ENCODE data around the gene EPO.
A peak's percentile ranks its signal among the peaks of the same experiment; 100 is the strongest.
"Not testable (repeated sequence)": the region's sequence is repeated elsewhere in the genome, so short reads cannot be mapped to it uniquely, and the experiment has no call there.

The EPO gene

DNA sequence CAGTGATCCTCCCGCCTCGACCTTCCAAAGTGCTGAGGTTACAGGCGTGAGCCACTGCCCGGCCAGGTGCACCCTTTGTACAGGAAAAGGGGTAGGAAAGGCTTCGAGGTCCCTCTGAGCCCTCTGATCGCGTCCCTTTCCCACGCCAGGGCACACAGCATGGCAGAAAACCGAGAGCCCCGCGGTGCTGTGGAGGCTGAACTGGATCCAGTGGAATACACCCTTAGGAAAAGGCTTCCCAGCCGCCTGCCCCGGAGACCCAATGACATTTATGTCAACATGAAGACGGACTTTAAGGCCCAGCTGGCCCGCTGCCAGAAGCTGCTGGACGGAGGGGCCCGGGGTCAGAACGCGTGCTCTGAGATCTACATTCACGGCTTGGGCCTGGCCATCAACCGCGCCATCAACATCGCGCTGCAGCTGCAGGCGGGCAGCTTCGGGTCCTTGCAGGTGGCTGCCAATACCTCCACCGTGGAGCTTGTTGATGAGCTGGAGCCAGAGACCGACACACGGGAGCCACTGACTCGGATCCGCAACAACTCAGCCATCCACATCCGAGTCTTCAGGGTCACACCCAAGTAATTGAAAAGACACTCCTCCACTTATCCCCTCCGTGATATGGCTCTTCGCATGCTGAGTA is 13.5 kb upstream of the EPO start:
- DNase-seq (ENCODE audit: low read depth, low spot score) = no peak
- TF ChIP-seq EZH2 (IDR thresholded peaks at IDR 0.05) (no peak), POLR2AphosphoS5 (IDR thresholded peaks at IDR 0.05; ENCODE audit: borderline replicate concordance, low read depth, low read length) (no peak), FOXP2 (optimal IDR thresholded peaks at IDR 0.05; ENCODE audit: control extremely low read depth, extremely low read length, insufficient read depth) (no peak)
- Histone ChIP-seq H3K9me3 (ENCODE audit: low read depth, low read length) (no peaks in the 10 kb centered on the region), H3K9ac (ENCODE audit: insufficient read length) (peak overlapping the region; percentile 98), H3K27ac (peak overlapping the region; percentile 77), H3K4me3 (peak overlapping the region; percentile 97), H3K36me3 (ENCODE audit: insufficient read depth, low read length) (peaks cover 19% of the 10 kb centered on the region)

DNA sequence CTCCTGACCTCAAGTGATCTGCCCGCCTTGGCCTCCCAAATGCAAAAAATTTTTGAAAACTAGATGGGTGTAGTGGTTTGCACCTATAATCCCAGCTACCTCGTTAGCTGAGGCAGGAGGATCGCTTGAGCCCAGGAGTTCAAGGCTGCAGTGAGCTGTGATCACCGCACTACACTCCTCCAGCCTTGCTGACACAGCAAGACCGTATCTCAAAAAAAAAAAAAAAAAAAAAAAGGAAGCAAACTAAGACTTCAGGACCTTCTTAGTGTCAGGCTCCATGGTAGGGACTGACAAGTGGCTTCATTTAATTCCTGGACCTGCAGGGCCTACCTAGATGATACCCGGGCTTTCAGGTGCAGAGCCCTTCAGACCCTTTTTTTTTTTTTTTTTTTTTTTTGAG is 11.9 kb upstream of the EPO start:
- H3K36me3 ChIP-seq (ENCODE audit: insufficient read depth, low read length) = peaks cover 19% of the 10 kb centered on the region
- H3K4me3 ChIP-seq = no peak overlapping the region
- no peaks in the 10 kb centered on the region for H3K9me3 ChIP-seq (ENCODE audit: low read depth, low read length)
- TF ChIP-seq EZH2 (IDR thresholded peaks at IDR 0.05) = no peak
- no peak for TF ChIP-seq POLR2AphosphoS5 (IDR thresholded peaks at IDR 0.05; ENCODE audit: borderline replicate concordance, low read depth, low read length)
- no peak for TF ChIP-seq FOXP2 (optimal IDR thresholded peaks at IDR 0.05; ENCODE audit: control extremely low read depth, extremely low read length, insufficient read depth)
- no peak overlapping the region for H3K9ac ChIP-seq (ENCODE audit: insufficient read length)
- no peak for DNase-seq (ENCODE audit: low read depth, low spot score)
- no peak overlapping the region for H3K27ac ChIP-seq

DNA sequence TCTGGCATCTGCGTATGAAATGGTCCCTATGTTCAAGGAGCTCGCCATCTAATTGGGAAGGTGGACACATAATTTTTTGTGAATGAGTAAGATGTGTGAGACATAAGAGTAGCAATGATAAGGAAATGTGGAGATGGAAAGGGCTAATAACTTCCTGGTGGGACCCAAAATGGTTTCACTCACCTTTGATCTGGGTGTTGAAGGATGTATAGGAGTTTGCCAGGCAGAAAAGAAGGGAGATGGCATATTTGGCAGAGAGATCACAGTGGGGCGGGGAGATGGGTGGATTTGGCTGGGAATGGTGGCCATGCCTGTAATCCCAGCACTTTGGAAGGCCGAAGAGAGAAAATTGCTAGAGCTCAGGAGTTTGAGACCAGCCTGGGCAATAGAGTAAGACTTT is 9.8 kb upstream of the EPO start:
- H3K9me3 ChIP-seq (ENCODE audit: low read depth, low read length) = no peaks in the 10 kb centered on the region
- no peak overlapping the region for H3K9ac ChIP-seq (ENCODE audit: insufficient read length)
- H3K4me3 ChIP-seq = no peak overlapping the region
- no peak for DNase-seq (ENCODE audit: low read depth, low spot score)
- peaks cover 19% of the 10 kb centered on the region for H3K36me3 ChIP-seq (ENCODE audit: insufficient read depth, low read length)
- H3K27ac ChIP-seq = no peak overlapping the region
- TF ChIP-seq EZH2 (IDR thresholded peaks at IDR 0.05) (no peak), POLR2AphosphoS5 (IDR thresholded peaks at IDR 0.05; ENCODE audit: borderline replicate concordance, low read depth, low read length) (no peak), FOXP2 (optimal IDR thresholded peaks at IDR 0.05; ENCODE audit: control extremely low read depth, extremely low read length, insufficient read depth) (no peak)

DNA sequence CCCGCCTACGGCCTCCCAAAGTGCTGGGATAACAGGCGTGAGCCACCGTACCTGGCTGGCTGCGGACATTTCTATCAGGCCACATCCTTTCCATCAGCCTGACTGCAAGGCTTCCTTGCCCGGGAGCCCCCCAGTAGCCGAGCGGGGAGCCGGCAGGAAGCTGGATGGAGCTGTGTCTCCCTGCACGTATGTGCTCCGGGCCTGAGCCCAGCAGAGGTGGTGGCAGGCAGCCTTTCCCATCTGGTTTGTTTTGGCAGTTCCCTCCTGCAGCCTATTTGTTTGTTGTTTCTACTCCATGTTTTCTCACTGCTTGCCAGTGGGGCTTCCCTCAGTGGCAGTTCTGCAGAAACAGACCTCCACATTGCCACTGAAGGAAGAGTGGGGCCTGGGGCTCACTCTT is 8.9 kb upstream of the EPO start:
- DNase-seq (ENCODE audit: low read depth, low spot score) = no peak
- H3K36me3 ChIP-seq (ENCODE audit: insufficient read depth, low read length) = peaks cover 19% of the 10 kb centered on the region
- H3K9me3 ChIP-seq (ENCODE audit: low read depth, low read length) = no peaks in the 10 kb centered on the region
- no peak for TF ChIP-seq EZH2 (IDR thresholded peaks at IDR 0.05)
- no peak for TF ChIP-seq POLR2AphosphoS5 (IDR thresholded peaks at IDR 0.05; ENCODE audit: borderline replicate concordance, low read depth, low read length)
- TF ChIP-seq FOXP2 (optimal IDR thresholded peaks at IDR 0.05; ENCODE audit: control extremely low read depth, extremely low read length, insufficient read depth) = no peak
- no peak overlapping the region for H3K4me3 ChIP-seq
- no peak overlapping the region for H3K27ac ChIP-seq
- H3K9ac ChIP-seq (ENCODE audit: insufficient read length) = no peak overlapping the region

DNA sequence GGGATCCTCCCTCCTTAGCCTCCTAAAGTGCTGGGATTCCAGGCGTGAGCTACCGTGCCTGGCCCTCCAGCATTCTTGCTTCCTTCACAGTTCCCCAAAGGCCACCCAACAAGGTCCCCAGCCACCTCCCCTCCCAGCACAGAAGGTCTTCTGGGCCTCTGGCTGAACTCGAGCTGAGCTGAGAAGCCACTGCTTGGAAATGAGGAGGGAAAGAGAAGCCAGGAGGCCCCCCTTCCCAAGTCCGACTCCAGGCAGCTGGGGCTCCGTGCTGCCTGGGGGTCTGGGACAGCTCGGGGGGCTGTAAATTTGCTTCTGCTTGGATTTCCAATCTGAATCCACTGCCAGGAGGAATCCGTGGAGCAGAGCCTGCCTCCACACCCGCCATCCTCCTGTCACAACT is 5.5 kb upstream of the EPO start:
- no peak for DNase-seq (ENCODE audit: low read depth, low spot score)
- H3K4me3 ChIP-seq = no peak overlapping the region
- H3K9me3 ChIP-seq (ENCODE audit: low read depth, low read length) = no peaks in the 10 kb centered on the region
- no peaks in the 10 kb centered on the region for H3K36me3 ChIP-seq (ENCODE audit: insufficient read depth, low read length)
- H3K27ac ChIP-seq = no peak overlapping the region
- no peak for TF ChIP-seq FOXP2 (optimal IDR thresholded peaks at IDR 0.05; ENCODE audit: control extremely low read depth, extremely low read length, insufficient read depth)
- TF ChIP-seq POLR2AphosphoS5 (IDR thresholded peaks at IDR 0.05; ENCODE audit: borderline replicate concordance, low read depth, low read length) = no peak
- no peak for TF ChIP-seq EZH2 (IDR thresholded peaks at IDR 0.05)
- no peak overlapping the region for H3K9ac ChIP-seq (ENCODE audit: insufficient read length)

DNA sequence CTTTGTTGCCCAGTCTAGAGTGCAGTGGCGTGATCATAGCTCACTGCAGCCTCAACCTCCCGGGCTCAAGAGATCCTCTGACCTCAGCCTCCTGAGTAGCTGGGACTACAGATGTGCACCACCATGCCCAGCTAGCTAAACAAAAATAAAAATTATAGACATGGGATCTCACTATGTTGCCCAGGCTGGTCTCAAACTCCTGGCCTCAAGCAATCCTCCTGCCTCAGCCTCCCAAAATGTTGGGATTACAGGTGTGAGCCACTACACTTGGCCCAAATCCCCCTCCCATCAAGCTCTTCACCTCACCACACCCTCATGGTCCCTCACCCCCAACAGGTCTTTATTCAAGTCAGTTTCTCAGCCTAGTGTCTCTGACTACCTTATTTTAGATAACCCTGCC is 3.2 kb upstream of the EPO start:
- H3K36me3 ChIP-seq (ENCODE audit: insufficient read depth, low read length); H3K27ac ChIP-seq; H3K9me3 ChIP-seq (ENCODE audit: low read depth, low read length); DNase-seq (ENCODE audit: low read depth, low spot score); H3K4me3 ChIP-seq; H3K9ac ChIP-seq (ENCODE audit: insufficient read length): not testable (repeated sequence)

DNA sequence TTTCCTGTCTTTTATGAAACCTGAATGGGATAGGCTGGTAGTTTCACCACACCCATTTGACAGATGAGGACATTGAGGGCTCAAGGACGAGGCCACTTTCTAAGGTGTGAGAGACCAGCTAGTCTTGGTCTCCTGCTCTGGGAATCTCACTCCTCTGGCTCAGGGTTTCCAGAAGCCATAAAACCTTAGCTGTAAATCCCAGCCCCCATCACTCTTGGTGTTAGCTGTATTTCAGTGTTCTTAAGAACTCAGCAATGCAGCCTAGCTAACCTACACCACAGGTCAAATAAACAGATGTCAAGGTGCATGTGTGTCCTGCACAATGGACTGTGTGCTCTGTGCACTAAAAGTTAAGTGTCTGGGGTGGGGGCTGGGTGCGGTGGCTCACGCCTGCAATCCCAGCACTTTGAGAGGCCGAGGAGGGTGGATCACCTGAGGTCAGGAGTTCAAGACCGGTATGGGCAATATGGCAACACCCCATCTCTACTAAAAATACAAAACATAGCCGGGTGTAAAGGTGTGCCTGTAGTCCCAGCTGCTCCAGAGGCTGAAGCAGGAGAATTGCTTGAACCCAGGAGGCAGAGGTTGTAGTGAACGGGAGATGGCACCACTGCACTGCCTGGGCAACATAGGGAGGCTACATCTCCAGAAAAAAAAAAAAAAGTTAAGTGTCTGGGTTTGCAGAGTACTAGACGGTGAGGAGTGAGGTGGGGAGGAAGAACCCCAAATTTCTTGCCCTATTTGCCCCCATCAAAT is 567 bp upstream of the EPO start:
- DNase-seq (ENCODE audit: low read depth, low spot score) = no peak
- Histone ChIP-seq H3K4me3 (no peak overlapping the region), H3K9ac (ENCODE audit: insufficient read length) (no peak overlapping the region), H3K36me3 (ENCODE audit: insufficient read depth, low read length) (no peaks in the 10 kb centered on the region), H3K9me3 (ENCODE audit: low read depth, low read length) (no peaks in the 10 kb centered on the region), H3K27ac (no peak overlapping the region)
- TF ChIP-seq POLR2AphosphoS5 (IDR thresholded peaks at IDR 0.05; ENCODE audit: borderline replicate concordance, low read depth, low read length) (no peak), FOXP2 (optimal IDR thresholded peaks at IDR 0.05; ENCODE audit: control extremely low read depth, extremely low read length, insufficient read depth) (no peak), EZH2 (IDR thresholded peaks at IDR 0.05) (no peak)

DNA sequence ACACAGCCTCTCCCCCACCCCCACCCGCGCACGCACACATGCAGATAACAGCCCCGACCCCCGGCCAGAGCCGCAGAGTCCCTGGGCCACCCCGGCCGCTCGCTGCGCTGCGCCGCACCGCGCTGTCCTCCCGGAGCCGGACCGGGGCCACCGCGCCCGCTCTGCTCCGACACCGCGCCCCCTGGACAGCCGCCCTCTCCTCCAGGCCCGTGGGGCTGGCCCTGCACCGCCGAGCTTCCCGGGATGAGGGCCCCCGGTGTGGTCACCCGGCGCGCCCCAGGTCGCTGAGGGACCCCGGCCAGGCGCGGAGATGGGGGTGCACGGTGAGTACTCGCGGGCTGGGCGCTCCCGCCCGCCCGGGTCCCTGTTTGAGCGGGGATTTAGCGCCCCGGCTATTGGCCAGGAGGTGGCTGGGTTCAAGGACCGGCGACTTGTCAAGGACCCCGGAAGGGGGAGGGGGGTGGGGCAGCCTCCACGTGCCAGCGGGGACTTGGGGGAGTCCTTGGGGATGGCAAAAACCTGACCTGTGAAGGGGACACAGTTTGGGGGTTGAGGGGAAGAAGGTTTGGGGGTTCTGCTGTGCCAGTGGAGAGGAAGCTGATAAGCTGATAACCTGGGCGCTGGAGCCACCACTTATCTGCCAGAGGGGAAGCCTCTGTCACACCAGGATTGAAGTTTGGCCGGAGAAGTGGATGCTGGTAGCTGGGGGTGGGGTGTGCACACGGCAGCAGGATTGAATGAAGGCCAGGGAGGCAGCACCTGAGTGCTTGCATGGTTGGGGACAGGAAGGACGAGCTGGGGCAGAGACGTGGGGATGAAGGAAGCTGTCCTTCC is 620 bp downstream of the EPO start:
- Histone ChIP-seq H3K9ac (ENCODE audit: insufficient read length) (no peak overlapping the region), H3K4me3 (no peak overlapping the region), H3K27ac (no peak overlapping the region), H3K9me3 (ENCODE audit: low read depth, low read length) (no peaks in the 10 kb centered on the region), H3K36me3 (ENCODE audit: insufficient read depth, low read length) (no peaks in the 10 kb centered on the region)
- no peak for DNase-seq (ENCODE audit: low read depth, low spot score)
- TF ChIP-seq POLR2AphosphoS5 (IDR thresholded peaks at IDR 0.05; ENCODE audit: borderline replicate concordance, low read depth, low read length) (no peak), FOXP2 (optimal IDR thresholded peaks at IDR 0.05; ENCODE audit: control extremely low read depth, extremely low read length, insufficient read depth) (no peak), EZH2 (IDR thresholded peaks at IDR 0.05) (no peak)

All from SK-N-MC (cell line).